Rectal smooth muscle tissue (tissue), 1 donor: Measurements from ENCODE around the gene ADARB2.
"Not testable (repeated sequence)": the region's sequence is repeated elsewhere in the genome, so short reads cannot be mapped to it uniquely, and the experiment has no call there.

Experiments used
- H3K27ac ChIP-seq: one replicate; pipeline ENCODE4 v1.7.0; 2013; ENCODE audit warnings: low read depth, low read length, inconsistent platforms
- H3K27me3 ChIP-seq: one replicate; pipeline ENCODE4 v1.7.0; 2013; ENCODE audit warnings: low read length; ENCODE audit not compliant: control insufficient read depth, insufficient read depth
- H3K36me3 ChIP-seq: one replicate; pipeline ENCODE4 v1.7.0; 2013; ENCODE audit warnings: low read length; ENCODE audit not compliant: control insufficient read depth, insufficient read depth
- H3K4me1 ChIP-seq: one replicate; pipeline ENCODE4 v1.7.0; 2013; ENCODE audit warnings: low read length; ENCODE audit not compliant: control insufficient read depth, insufficient read depth
- H3K4me3 ChIP-seq: one replicate; pipeline ENCODE4 v1.7.0; 2013; ENCODE audit warnings: low read length
- H3K9ac ChIP-seq: one replicate; pipeline ENCODE4 v1.7.0; 2013; ENCODE audit warnings: low read length

ADARB2 gene

DNA sequence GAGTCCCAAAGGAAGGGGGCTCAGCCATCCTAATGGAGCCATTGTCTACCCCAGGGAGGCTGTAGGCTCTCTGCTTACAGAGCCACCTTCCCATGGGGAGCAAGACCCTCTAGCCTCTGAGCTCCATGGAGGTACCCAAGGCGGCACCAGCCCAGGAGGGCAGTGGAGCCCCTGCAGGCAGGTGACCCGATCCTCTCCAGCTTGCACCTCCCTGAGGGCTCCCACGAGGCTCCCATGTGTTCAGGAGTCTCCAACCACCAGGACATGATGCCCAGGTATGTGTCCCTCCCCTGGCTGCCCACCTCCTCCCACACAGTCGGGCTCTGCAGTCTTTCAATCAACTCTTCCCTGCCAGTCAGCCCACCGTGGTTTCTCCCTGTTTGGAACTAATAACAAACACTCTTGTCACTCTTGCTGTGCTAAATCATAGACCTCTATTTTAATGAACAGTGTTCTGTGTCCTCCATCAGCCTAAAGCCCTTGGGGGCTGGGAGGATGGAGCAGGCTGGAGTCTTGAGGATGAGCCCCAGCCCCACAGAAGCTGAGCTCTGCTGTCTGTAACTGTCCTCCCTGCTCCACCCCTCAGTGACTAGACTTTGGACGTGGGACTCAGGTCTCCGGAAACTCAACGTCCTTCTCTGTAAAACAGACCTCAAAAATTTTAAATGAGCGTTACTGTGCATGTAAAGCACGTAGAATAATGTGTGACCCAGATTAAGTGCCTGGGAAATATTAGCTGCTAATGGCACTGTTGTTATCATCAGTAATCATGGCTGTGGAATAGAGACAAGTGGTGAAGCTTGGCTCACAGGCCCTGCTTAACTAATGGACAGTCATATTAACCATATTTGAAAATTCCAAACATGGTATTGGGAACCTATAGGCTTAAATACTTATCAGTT, 382.3 kb downstream of the ADARB2 start:
- H3K4me3 ChIP-seq: no peak overlapping the region
- H3K27me3 ChIP-seq: no peaks in the 10 kb centered on the region
- H3K36me3 ChIP-seq: no peaks in the 10 kb centered on the region
- no peak overlapping the region for H3K27ac ChIP-seq
- no peaks in the 10 kb centered on the region for H3K4me1 ChIP-seq
- no peak overlapping the region for H3K9ac ChIP-seq

- not testable (repeated sequence) for H3K4me1 ChIP-seq, H3K9ac ChIP-seq, H3K4me3 ChIP-seq, H3K27me3 ChIP-seq, H3K27ac ChIP-seq, H3K36me3 ChIP-seq
These were observed 385.0 kb downstream of the ADARB2 start for GRCh38 chr10:1352296-1352695.

- no peak overlapping the region for H3K27ac ChIP-seq
- H3K4me3 ChIP-seq: no peak overlapping the region
- no peaks in the 10 kb centered on the region for H3K4me1 ChIP-seq
- H3K27me3 ChIP-seq: no peaks in the 10 kb centered on the region
- no peak overlapping the region for H3K9ac ChIP-seq
- no peaks in the 10 kb centered on the region for H3K36me3 ChIP-seq
These were observed 388.6 kb downstream of the ADARB2 start for GRCh38 chr10:1348773-1349050.

DNA sequence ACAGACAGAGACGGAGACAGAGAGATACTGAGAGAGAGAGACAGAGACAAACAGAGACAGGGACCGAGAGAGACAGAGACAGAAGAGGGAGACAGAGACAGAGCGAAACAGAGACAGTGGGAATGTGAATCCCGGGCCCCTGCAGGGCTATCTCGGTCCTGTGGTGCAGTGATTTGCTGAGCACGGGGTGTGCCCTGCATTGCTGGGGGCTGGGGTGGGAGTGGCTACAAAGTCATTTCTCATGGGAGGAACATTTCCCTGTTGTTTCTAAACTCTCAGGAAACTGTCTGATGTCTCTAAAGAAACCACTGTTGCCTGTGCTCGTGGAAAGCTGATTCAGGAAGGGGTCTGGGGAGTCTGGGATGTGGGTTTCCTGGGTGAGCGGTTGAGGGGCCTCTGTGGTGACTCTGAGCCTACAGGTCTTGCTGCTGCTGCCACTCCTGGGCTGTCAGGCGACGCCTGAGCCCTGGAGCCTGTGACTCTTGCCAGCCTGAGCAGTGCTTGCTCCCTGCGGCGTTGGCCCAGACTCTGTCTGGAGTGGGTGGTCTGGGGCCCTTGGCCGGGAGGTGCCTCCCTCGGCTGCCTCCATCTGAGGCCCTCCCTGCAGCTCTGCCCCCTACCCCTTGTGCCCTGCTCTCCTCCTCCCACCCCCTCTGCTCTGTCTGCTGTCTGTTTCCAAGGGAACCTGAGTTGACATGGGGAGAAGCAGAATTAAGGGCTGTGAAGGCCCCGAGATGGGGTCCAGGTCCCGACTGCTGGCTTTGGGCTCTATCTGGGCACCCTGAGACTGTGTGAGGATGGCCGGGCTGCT, 389.2 kb downstream of the ADARB2 start:
- no peak overlapping the region for H3K9ac ChIP-seq
- H3K4me3 ChIP-seq: no peak overlapping the region
- H3K27me3 ChIP-seq: no peaks in the 10 kb centered on the region
- no peaks in the 10 kb centered on the region for H3K4me1 ChIP-seq
- no peaks in the 10 kb centered on the region for H3K36me3 ChIP-seq
- H3K27ac ChIP-seq: no peak overlapping the region

GRCh38 chr10:1347525-1347924, 389.8 kb downstream of the ADARB2 start:
- no peak overlapping the region for H3K4me3 ChIP-seq
- H3K27me3 ChIP-seq: no peaks in the 10 kb centered on the region
- no peak overlapping the region for H3K9ac ChIP-seq
- H3K4me1 ChIP-seq: no peaks in the 10 kb centered on the region
- H3K36me3 ChIP-seq: no peaks in the 10 kb centered on the region
- H3K27ac ChIP-seq: no peak overlapping the region

DNA sequence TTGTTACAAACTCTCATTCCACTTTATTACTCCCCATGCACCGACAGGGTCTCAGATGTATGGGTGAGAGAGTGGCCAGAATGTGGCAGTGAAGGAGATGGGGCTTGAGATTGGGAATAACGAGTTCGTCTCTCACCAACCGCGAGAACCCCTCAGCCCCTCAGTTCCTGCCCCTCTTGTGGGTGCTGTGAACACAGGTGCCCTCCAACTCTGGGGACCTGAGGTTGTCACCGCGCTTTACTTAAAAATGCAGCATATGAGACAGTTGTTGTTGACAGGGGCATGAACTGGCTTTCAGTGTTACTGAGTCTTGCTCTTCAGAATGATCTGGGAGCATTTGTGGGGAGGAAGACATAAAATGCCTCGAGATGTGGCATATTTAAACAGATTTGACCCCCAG, 391.1 kb downstream of the ADARB2 start:
- no peak overlapping the region for H3K27ac ChIP-seq
- no peaks in the 10 kb centered on the region for H3K36me3 ChIP-seq
- H3K4me1 ChIP-seq: no peaks in the 10 kb centered on the region
- H3K27me3 ChIP-seq: no peaks in the 10 kb centered on the region
- H3K4me3 ChIP-seq: no peak overlapping the region
- H3K9ac ChIP-seq: no peak overlapping the region

DNA sequence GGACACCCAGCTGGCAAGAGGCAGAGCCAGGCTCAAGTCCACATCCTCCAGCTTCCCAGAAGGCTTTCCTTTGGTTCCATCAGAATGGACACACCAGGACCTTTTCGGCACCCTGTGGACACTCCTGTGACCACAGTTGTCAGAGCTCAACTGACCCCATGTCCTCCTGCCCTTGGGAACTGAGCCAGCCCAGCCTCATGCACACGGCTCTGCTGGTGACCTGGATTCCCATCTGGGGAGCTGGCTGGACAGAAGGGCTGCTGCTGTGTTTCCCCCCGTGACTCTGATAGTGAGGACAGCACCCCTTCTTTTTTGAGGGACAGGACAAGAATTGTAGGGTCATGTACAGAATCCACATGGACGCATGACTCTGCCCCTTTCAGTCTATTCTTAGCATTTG, 392.0 kb downstream of the ADARB2 start:
- H3K4me3 ChIP-seq: no peak overlapping the region
- no peaks in the 10 kb centered on the region for H3K36me3 ChIP-seq
- no peaks in the 10 kb centered on the region for H3K27me3 ChIP-seq
- no peak overlapping the region for H3K9ac ChIP-seq
- no peak overlapping the region for H3K27ac ChIP-seq
- no peaks in the 10 kb centered on the region for H3K4me1 ChIP-seq

- Histone ChIP-seq H3K4me1 (no peaks in the 10 kb centered on the region), H3K9ac (no peak overlapping the region), H3K27me3 (no peaks in the 10 kb centered on the region), H3K4me3 (no peak overlapping the region), H3K27ac (no peak overlapping the region), H3K36me3 (no peaks in the 10 kb centered on the region)
These were observed 392.5 kb downstream of the ADARB2 start for GRCh38 chr10:1344846-1345245.

GRCh38 chr10:1344408-1344807, 392.9 kb downstream of the ADARB2 start:
- no peaks in the 10 kb centered on the region for H3K36me3 ChIP-seq
- H3K27me3 ChIP-seq: no peaks in the 10 kb centered on the region
- no peaks in the 10 kb centered on the region for H3K4me1 ChIP-seq
- no peak overlapping the region for H3K4me3 ChIP-seq
- no peak overlapping the region for H3K9ac ChIP-seq
- H3K27ac ChIP-seq: no peak overlapping the region

DNA sequence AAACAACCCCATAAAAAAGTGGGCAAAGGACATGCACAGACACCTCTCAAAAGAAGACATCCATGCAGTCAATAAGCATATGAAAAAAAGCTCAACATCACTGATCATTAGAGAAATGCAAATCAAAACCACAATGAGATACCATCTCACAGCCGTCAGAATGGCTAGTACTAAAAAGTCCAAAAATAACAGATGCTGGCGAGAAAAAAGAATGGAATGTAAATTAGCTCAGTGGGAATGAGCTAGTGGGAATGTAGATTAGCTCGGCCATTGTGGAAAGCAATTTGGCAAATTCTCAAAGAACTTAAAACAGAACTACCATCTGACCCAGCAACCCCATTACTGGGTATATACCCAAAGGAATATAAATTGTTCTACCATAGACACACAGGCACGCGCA, 394.1 kb downstream of the ADARB2 start:
- H3K27ac ChIP-seq: no peak overlapping the region

GRCh38 chr10:1341052-1341451, 396.3 kb downstream of the ADARB2 start:
- not testable (repeated sequence) for H3K27ac ChIP-seq, H3K9ac ChIP-seq, H3K36me3 ChIP-seq, H3K4me1 ChIP-seq, H3K27me3 ChIP-seq, H3K4me3 ChIP-seq

More for the DNA sequence above, 394.1 kb downstream of the ADARB2 start:
- Histone ChIP-seq H3K36me3 (no peaks in the 10 kb centered on the region), H3K4me3 (no peak overlapping the region), H3K4me1 (no peaks in the 10 kb centered on the region), H3K27me3 (no peaks in the 10 kb centered on the region), H3K9ac (no peak overlapping the region)

GRCh38 chr10:1339396-1339795, 397.9 kb downstream of the ADARB2 start:
- no peak overlapping the region for H3K4me3 ChIP-seq
- H3K9ac ChIP-seq: no peak overlapping the region
- no peak overlapping the region for H3K27ac ChIP-seq
- no peaks in the 10 kb centered on the region for H3K36me3 ChIP-seq
- no peaks in the 10 kb centered on the region for H3K27me3 ChIP-seq
- no peaks in the 10 kb centered on the region for H3K4me1 ChIP-seq

DNA sequence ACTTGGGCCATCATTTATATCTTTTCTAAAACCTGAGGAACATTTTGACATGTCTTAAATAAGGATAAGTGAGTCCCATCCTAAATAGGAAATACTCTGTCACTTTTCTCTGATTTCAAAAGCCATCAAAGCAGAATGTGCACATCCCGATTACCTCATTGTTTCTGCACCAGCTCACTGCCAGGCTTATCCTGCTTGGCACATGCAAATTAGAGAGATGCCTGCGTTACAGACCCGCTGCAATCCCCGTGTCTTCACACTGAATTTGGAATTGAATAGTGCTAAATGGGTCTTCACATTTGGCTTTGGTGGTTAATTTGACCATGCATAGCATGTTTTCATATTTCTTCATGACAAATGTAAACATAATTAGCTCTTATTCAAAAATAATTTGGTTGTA, 401.7 kb downstream of the ADARB2 start:
- no peaks in the 10 kb centered on the region for H3K4me1 ChIP-seq
- no peaks in the 10 kb centered on the region for H3K36me3 ChIP-seq
- H3K9ac ChIP-seq: no peak overlapping the region
- H3K27ac ChIP-seq: no peak overlapping the region
- H3K27me3 ChIP-seq: no peaks in the 10 kb centered on the region
- H3K4me3 ChIP-seq: no peak overlapping the region
